Calu3 (cell line): Measurements from ENCODE around the gene CD300LB. TPM values are rescaled to one million over a fixed set of nuclear protein-coding genes. Genes with fewer than 3 reads are reported as not detected.
"Not testable (repeated sequence)": the region's sequence is repeated elsewhere in the genome, so short reads cannot be mapped to it uniquely, and the experiment has no call there.

ENCODE experiments used
- BruUV-seq: library from RNA; stranded (reverse); fragments of 400-500 nt; replicated peaks from 2 replicates; lab custom pipeline; 2021; lab: Mats Ljungman, UMichigan
- CTCF ChIA-PET: fragments of 300-600 bp; sonication (Branson Sonifier 250); formaldehyde crosslinking; loops from one replicate; lab custom pipeline; 2022; ENCODE audit warnings: antibody characterized with exemption; lab: Charles Lee
- DNase-seq: peaks from one replicate; pipeline ENCODE4 v3.0.0; 2022
- H3K27ac Mint-ChIP-seq: one replicate; pipeline ENCODE4 v1.8.0; 2022; ENCODE audit warnings: mixed read lengths; ENCODE audit not compliant: unreplicated experiment
- H3K27me3 Mint-ChIP-seq: one replicate; pipeline ENCODE4 v1.8.0; 2022; ENCODE audit warnings: mixed read lengths; ENCODE audit not compliant: unreplicated experiment
- H3K36me3 Mint-ChIP-seq: one replicate; pipeline ENCODE4 v1.8.0; 2022; ENCODE audit warnings: mild to moderate bottlenecking, moderate library complexity, mixed read lengths; ENCODE audit not compliant: insufficient read depth, unreplicated experiment
- H3K4me1 Mint-ChIP-seq: one replicate; pipeline ENCODE4 v1.8.0; 2022; ENCODE audit warnings: mild to moderate bottlenecking, low read depth, mixed read lengths; ENCODE audit not compliant: unreplicated experiment
- H3K4me3 Mint-ChIP-seq: one replicate; pipeline ENCODE4 v1.8.0; 2022; ENCODE audit warnings: mild to moderate bottlenecking, low read depth, moderate library complexity, mixed read lengths; ENCODE audit not compliant: unreplicated experiment
- H3K9me3 Mint-ChIP-seq: one replicate; pipeline ENCODE4 v1.8.0; 2022; ENCODE audit warnings: low read depth, mixed read lengths; ENCODE audit not compliant: unreplicated experiment
- intact Hi-C: fragments of 100-400 bp; cut with micrococcal nuclease; formaldehyde crosslinking; loops from one replicate; pipeline ENCODE4 v1.10.0; 2022; ENCODE audit not compliant: unreplicated experiment
- total RNA-seq: library from RNA; stranded (reverse); gene quantifications from 2 replicates; pipeline ENCODE4 v1.2.3, GENCODE V29; 2022
- TF ChIP-seq, protein P1 (sequence below): fragments of 200-600 bp; IDR thresholded peaks from one replicate; pipeline ENCODE4 v1.8.0; 2022; ENCODE audit warnings: antibody characterized with exemption; ENCODE audit not compliant: unreplicated experiment

Gene CD300LB
- total RNA-seq, 1 experiment from 2014 or later: not detected

DNA sequence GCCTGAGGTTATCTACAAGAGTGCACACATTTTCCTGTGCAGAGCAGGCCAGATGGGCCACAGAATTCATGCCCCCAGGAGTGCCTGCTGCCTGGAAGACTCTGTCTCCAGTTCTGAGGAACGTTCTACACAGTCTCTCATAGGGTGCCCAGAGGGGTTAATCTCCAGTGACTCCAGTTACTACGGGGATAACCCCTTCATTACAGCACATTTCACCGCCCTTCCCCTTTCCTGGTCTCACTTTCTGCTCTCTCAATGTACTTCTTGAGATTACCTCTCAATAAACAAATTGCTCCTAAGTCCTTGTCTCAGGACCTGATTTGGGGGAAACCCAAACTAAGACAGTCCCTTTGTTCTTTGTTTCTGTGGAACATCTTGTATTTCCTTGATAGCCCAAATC, 30.3 kb upstream of the CD300LB start:
- peaks cover 87% of the 10 kb centered on the region for H3K27me3 Mint-ChIP-seq
- CTCF ChIA-PET: no interaction called here
- BruUV-seq: no TSS peak

DNA sequence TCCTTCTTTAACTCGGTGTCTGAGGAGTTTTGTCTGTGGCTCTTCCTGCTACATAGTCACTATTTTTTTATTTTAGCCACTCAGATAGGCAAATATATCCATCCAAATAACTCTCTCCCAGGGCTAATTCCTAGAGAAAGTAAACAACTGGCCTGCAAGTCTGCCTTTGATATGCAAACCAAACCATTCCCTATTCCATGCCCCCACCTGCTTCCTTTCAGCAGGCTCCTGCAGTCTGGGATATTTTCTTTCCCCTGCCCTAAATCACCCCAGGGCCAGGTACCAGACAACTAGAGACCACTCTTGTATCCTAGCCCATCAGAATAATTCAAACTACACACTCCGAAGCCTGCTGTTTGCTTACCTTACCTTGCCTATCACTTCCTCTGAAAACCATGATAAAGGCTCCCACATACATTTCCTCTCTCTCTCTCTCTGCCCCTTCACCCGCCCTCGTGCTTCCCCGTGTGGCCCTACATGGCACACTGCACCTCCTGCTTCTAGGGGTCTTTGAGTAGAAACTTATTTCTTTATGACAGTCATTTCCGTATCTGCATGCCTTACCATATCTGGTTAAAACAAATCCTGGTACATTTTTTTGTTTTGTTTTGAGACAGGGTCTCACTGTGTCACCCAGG, 27.7 kb upstream of the CD300LB start:
- Mint-ChIP-seq H3K27me3 (peaks cover 86% of the 10 kb centered on the region), H3K4me1 (no peaks in the 10 kb centered on the region), H3K9me3 (peaks cover 5% of the 10 kb centered on the region), H3K36me3 (no peaks in the 10 kb centered on the region), H3K27ac (no peak overlapping the region), H3K4me3 (no peak overlapping the region)
- no TSS peak for BruUV-seq
- CTCF ChIA-PET: interaction anchor here (0.6 kb wide), 1 partner anchor 1226 kb away, joined by 3 read pairs; no protein-coding TSS in a partner anchor
- DNase-seq: no peak
- intact Hi-C loops: no loop called here
- TF ChIP-seq, protein P1, sequence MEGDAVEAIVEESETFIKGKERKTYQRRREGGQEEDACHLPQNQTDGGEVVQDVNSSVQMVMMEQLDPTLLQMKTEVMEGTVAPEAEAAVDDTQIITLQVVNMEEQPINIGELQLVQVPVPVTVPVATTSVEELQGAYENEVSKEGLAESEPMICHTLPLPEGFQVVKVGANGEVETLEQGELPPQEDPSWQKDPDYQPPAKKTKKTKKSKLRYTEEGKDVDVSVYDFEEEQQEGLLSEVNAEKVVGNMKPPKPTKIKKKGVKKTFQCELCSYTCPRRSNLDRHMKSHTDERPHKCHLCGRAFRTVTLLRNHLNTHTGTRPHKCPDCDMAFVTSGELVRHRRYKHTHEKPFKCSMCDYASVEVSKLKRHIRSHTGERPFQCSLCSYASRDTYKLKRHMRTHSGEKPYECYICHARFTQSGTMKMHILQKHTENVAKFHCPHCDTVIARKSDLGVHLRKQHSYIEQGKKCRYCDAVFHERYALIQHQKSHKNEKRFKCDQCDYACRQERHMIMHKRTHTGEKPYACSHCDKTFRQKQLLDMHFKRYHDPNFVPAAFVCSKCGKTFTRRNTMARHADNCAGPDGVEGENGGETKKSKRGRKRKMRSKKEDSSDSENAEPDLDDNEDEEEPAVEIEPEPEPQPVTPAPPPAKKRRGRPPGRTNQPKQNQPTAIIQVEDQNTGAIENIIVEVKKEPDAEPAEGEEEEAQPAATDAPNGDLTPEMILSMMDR: no peak

More for the DNA sequence above, 30.3 kb upstream of the CD300LB start:
- TF ChIP-seq, protein P1: no peak
- no peaks in the 10 kb centered on the region for H3K36me3 Mint-ChIP-seq
- H3K4me3 Mint-ChIP-seq: no peak overlapping the region
- H3K9me3 Mint-ChIP-seq: peaks cover 5% of the 10 kb centered on the region
- no peaks in the 10 kb centered on the region for H3K4me1 Mint-ChIP-seq
- intact Hi-C loops: no loop called here
- H3K27ac Mint-ChIP-seq: no peak overlapping the region
- no peak for DNase-seq

DNA sequence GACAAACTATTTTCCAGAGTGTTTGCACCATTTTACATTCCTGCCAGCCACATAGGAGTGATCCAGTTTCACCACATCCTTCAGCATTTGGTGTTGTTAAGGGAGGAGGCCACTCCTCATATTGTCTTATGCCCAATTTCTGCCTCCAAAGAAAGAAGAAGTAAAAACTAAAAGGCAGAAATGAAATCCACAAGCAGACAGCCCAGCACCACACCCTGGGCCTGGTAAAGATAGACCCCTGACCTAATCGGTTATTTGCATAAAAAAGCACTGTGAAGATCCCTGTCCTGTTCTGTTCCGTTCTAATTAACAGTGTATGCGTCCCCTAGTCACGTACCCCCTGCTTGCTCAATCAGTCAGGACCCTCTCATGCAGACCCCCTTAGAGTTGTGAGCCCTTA, 27.1 kb upstream of the CD300LB start:
- CTCF ChIA-PET: interaction anchor here (0.6 kb wide), 1 partner anchor 1227 kb away, joined by 3 read pairs; no protein-coding TSS in a partner anchor
- BruUV-seq, DNase-seq, H3K27ac Mint-ChIP-seq, H3K36me3 Mint-ChIP-seq, H3K4me1 Mint-ChIP-seq, H3K9me3 Mint-ChIP-seq, intact Hi-C loops, H3K4me3 Mint-ChIP-seq: not testable (repeated sequence)
- peaks cover 86% of the 10 kb centered on the region for H3K27me3 Mint-ChIP-seq

DNA sequence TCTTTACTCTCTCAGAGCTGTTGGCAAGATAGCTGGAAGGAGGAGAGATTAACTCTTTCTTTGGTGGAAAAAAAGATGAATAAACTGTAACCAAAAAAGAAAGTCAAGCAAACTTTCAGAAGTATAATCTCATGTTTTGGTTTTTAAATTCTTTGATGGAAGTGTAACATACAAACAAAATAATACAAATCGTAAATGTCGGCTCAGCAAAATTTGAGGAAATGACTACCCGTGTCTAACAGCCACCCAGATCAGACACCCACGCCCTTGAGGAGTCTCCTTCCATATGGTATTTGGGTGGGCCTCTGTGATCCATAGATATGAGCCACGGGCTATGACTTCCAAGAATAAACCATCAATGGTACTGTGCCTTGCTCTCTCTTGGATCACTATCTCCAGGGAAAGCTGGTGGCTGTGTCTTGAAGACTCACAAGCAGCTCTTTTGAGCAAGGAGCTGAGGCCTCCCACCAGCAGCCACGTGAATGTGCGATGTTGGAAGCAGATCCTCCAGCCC, 24.2 kb upstream of the CD300LB start:
- no peaks in the 10 kb centered on the region for H3K36me3 Mint-ChIP-seq
- DNase-seq: no peak
- intact Hi-C loops: no loop called here
- no peaks in the 10 kb centered on the region for H3K4me1 Mint-ChIP-seq
- no TSS peak for BruUV-seq
- H3K9me3 Mint-ChIP-seq: no peaks in the 10 kb centered on the region
- no peak overlapping the region for H3K4me3 Mint-ChIP-seq
- H3K27ac Mint-ChIP-seq: no peak overlapping the region
- CTCF ChIA-PET: no interaction called here
- TF ChIP-seq, protein P1: no peak
- H3K27me3 Mint-ChIP-seq: peaks cover 87% of the 10 kb centered on the region

DNA sequence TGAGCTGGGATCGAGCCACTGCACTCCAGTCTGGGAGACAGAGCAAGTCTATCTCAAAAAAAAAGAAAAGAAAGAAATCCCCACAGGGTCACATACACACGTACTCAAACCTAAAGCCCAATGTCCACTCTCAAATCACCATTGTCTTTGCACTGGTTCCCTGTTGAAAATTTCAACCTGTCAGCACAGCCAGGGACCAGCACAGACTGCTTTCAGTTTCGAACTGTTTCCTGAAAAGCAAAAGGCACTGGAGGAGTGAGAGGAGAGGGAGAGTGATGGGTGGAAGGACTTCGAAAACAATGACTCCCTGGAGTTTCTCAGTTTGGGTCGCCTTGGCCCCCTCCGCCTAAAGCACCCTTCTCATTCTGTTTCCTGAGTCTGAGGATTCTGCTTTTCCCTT, 23.6 kb upstream of the CD300LB start:
- BruUV-seq: no TSS peak
- Mint-ChIP-seq H3K4me3 (no peak overlapping the region), H3K27ac (no peak overlapping the region), H3K4me1 (no peaks in the 10 kb centered on the region), H3K36me3 (no peaks in the 10 kb centered on the region), H3K9me3 (no peaks in the 10 kb centered on the region), H3K27me3 (peaks cover 93% of the 10 kb centered on the region)
- DNase-seq: no peak
- TF ChIP-seq, protein P1: no peak
- intact Hi-C loops: no loop called here
- CTCF ChIA-PET: no interaction called here
